HG03342 (cell line): ENCODE data around the gene ZC3H11A.
"Not testable (repeated sequence)": the region's sequence is repeated elsewhere in the genome, so short reads cannot be mapped to it uniquely, and the experiment has no call there.

Experiments used
- ATAC-seq: cut with Tn5 transposase; IDR thresholded peaks from one replicate; pipeline ENCODE4 v1.9.1; 2021; ENCODE audit warnings: mild to moderate bottlenecking, moderate library complexity; ENCODE audit not compliant: unreplicated experiment

ZC3H11A gene

DNA sequence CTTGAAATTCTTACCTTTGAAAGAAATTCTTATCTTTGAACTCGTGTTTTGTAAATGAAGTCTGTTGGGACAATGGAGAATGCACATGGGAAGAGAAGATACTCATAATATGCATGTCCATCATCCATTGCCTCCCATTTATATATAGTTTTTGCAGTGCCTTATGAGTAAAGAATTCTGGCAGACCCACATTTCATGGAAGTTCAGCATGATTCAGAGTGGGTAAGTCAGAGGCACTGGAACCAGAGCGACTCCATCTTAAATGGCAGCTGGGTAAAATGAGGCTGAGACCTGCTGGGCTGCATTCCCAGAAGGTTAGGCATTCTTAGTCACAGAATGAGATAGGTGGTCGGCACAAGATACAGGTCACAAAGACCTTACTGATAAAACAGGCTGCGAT, 16.6 kb upstream of the ZC3H11A start:
- no peak for ATAC-seq

DNA sequence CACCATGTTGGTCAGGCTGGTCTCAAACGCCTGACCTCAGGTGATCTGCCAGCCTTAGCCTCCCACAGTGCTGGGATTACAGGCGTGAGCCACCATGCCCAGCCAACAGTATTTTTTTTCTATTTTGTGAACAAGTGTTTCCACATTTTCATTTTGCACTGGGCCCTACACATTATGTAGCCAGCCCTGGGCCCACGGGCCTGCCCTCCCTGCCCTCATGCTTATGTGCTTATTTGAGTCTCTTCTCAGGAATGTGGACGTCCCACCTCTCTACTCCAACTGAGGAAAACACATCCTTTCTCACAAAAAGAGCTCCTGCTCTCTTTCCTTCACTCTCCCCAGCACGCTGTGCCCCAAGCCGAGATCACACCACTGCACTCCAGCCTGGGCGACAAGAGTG, 13.5 kb upstream of the ZC3H11A start:
- ATAC-seq, result no peak

DNA sequence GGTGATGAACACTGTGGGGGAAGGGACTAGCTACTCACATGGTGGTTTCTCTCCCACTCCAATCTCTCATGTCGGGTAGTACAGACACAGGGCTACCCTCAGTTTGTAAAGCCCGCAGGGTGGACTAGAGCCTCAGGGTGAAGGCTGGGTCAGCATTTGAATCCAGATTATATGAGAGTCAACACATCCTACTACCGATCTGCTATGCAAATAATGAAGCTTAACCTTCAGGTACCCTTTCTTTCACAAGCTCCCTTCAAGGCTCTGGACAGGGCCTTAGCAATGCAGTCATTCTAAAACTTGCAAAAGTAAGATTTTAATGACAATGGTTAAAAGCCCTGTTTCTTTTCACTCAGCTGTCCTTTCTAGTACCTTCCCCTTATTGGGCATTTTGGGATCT, 5.5 kb upstream of the ZC3H11A start:
- no peak for ATAC-seq

DNA sequence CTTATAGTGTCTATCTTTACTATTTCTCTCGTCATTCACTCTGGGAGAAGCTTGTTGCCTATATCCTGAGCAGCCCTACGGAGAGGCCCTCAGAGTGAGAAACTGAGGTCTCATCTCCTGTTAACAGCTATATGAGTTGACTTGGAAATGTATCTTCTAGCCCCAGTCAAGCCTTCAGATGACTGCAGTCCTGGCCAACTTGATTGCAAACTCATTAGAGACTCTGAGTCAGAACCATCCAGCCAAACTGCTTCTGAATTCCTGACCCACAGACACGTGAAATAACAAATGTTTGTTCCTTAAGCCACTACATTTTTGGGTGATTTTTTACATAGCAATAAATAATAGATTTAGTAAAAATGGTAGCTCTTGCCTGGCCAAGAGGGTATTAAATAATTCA, 3.9 kb upstream of the ZC3H11A start:
- ATAC-seq, result no peak

DNA sequence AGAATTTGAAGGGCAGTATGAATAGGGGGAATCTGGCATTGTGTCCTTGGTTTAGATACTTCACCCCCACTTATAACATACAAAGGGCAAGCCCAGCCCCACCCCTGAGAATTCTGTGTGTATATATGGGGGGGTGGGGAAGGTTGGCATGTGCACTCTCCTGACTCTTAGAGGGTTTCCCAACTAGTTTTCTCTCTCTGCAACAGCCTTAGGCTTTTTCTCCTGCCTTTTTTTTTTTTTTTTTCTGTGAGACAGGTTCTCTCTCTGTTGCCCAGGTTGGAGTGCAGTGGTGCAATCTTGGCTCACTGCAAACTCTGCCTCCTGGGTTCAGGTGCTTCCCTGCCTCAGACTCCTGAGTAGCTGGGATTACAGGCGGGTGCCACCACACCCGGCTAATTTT, 2.9 kb upstream of the ZC3H11A start:
- no peak for ATAC-seq

DNA sequence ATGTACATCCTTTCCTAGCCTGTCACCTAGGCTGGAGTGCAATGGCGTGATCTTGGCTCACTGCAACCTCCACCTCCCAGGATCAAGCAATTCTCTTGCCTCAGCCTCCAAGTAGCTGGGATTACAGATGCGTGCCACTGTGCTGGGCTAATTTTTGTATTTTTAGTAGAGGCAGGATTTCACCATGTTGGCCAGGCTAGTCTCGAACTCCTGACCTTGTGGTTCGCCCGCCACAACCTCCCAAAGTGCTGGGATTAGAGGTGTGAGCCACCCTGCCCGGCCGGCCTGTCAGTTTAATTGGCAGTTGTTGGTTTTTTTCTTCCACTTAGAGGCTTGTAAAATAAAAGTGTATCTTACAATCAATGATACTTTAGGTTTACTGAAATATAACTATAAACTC, 1.9 kb upstream of the ZC3H11A start:
- ATAC-seq, result not testable (repeated sequence)

DNA sequence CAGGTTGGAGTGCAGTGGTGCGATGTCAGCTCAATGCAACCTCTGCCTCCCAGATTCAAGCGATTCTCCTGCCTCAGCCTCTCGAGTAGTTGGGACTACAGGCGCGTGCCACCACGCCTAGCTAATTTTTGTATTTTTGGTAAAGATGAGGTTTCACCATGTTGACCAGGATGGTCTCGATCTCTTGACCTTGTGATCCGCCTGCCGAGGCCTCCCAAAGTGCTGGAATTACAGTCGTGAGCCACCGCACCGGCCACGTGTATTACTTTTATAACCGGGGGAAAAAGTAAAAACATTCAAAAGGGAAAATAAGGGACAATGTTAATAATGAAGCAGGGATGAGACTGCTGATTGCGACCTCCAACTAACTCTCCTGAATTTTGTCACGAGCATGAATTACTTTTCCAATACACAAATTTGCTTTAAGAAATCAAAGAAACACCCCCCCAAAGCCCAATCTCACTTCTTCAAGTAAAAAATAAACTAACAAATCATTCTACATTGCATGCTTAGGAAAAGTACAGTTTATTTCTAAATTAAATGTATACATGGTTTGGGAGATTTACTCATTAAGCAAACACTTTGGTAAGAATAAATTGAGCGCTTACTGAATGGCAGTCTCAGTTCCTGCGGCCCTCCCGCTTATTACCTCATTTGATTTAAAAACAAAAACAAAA, 521 bp upstream of the ZC3H11A start:
- ATAC-seq, result no peak

DNA sequence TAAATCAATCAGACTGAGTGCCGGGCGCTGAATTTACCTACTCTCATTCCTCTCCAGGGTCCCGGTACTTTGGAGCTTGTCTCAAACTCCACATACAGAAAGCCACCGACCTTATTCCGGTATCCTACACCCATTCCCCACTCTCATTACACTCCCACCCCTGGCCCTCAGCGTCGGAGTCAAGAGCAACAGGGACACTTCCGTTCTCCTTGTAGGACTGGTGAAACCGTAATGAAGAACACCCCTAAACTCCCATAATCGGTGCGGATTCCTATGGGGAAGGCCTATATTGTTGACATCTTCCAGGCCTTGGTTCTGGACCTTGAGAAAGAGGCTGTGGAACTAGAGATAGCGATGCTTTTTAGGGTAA, 798 bp downstream of the ZC3H11A start:
- peak; percentile 27 for ATAC-seq

DNA sequence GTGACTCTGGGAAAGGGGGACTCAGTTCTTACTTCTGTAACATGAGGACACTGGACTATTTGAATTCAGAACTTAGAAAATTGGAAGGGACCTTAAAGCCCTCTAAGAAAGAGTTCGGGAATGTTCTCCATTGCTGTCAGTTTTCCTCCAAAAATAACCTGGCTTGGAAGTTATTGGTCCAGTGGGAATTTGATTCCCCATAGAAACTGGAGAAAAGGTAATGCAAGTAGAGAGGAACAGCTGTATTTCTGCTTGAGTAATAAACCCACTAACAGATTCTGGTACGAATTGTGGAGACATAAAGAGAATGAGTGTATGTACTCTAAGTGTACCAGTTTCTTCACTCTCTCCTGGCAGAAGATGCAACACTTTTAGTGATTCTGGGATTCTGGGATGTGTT, 1.8 kb downstream of the ZC3H11A start:
- no peak for ATAC-seq

DNA sequence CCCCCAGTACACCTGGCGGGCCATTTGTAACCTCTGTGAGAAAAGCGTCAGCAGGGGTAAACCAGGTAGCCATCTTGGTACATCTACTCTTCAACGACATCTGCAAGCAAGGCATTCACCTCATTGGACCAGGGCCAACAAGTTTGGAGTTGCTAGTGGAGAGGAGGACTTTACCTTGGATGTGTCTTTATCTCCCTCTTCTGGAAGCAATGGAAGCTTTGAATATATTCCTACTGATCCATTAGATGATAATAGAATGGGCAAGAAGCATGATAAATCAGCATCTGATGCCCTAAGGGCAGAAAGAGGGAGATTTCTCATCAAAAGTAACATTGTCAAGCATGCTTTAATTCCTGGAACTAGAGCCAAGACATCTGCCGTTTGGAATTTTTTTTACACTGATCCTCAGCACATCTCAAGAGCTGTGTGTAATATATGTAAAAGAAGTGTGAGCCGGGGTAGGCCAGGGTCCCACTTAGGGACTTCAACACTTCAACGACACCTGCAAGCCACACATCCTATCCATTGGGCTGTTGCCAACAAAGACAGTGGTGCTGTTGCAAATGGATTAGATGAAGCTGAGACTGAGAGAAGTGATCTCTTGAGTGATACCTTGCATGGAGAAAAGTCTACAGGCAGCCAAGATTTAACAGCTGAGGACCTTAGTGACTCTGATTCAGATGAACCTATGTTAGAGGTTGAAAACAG, 2.7 kb downstream of the ZC3H11A start:
- no peak for ATAC-seq

DNA sequence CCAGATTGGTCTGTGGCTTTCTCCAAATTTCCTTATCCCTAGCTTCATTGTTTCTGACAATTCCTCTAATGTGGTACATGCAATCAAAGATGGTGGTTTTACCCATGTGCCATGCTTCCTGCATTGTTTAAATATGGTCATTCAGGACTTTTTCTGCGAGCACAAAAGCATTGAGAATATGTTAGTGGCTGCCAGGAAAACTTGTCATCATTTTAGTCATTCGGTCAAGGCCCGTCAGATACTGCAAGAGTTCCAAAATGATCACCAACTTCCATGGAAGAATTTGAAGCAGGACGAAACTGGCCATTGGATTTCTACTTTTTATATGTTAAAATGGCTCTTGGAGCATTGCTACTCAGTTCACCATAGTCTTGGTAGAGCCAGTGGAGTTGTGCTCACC, 3.7 kb downstream of the ZC3H11A start:
- no peak for ATAC-seq

DNA sequence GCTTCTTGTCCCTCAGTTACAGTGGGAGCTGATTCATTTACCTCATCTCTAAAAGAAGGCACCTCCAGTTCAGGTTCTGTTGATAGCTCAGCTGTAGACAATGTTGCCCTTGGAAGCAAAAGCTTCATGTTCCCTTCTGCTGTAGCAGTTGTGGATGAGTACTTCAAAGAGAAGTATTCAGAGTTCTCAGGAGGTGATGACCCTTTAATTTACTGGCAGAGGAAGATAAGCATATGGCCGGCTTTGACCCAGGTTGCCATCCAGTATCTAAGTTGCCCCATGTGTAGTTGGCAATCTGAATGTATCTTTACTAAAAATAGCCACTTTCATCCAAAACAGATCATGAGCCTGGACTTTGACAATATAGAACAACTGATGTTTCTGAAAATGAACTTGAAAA, 4.5 kb downstream of the ZC3H11A start:
- ATAC-seq, result no peak

DNA sequence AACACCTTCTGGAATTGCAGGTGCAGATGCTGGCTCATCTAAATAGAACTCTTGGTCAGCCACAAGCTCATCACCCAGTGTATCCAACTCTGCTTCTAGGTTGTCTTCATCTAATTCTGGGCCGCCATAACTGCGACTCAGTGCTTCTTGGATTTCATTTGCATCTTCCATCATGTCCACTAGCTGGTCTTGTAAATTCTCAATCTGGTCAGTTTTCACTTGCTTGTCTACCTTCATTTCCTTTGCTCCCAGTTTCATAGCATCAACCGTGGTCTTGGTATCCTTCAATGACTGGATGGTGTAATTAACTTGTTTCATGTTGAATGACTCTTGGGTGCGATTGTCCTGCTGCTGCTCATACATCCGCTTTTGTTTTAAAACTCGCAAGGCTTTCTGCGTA, 10.3 kb downstream of the ZC3H11A start:
- no peak for ATAC-seq

DNA sequence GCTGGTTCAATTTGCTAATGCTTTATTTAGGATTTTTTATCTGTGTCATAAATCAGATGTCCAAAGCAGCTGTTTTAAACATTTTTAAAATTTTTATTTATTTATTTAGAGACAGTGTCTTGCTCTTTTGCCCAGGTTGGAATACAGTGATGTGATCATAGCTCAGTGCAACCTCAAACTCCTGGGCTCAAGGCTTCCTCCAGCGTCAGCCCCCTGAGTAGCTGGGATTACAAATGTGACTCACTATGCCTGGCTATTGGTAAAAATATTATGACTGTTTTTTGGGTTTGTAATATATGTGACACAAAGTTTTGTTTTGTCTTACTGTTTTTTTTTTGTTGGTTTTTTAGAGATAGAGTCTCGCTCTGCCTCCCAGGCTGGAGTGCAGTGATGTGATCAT, 11.8 kb downstream of the ZC3H11A start:
- ATAC-seq, result no peak

DNA sequence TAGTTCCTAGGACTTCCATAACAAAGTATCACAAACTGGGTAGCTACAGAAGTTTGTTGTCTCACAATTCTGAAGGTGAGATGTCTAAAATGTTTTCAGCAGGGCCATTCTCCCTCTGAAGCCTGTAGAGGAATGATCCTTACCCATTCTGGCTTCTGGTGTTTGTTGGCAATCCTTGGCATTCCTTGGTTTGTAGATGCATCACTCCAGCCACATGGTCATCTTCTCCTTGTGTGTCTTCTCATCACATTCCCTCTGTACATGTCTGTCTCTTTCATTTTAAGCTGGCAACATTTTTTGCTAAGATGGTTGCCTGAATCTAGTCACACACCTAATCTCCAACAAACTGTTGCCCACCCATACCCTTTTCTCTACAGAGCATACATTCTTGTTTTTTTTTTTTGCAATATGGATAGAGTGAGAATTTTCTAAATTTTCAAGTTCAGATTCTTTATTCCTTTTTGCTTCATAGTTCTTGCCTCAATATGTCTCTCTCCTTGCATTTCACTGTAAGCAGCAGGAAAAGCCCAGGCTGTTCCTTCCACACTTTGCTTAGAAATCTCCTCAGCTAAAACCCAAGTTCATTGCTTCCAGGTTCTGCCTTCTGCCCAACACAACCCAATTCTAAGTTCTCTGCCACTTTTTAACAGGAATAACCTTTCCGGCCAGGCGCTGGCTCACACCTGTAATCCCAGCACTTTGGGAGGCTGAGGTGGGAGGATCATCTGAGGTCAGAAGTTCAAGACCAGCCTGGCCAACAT, 18.3 kb downstream of the ZC3H11A start:
- no peak for ATAC-seq

DNA sequence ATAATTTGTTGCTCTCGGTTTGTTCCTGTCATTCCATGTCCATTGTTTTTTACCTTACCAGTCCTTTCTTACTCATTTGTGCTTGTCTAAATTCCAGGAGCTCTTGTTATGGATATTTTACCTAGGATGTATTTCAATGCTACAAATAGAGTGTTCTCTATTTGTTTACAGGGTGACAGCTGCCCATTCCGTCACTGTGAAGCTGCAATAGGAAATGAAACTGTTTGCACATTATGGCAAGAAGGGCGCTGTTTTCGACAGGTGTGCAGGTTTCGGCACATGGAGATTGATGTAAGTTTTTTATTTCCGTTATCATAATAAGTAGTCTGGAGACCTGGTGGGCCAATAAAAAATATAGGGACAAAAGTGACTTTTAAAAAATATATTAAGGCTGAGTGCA, 23.0 kb downstream of the ZC3H11A start:
- no peak for ATAC-seq

DNA sequence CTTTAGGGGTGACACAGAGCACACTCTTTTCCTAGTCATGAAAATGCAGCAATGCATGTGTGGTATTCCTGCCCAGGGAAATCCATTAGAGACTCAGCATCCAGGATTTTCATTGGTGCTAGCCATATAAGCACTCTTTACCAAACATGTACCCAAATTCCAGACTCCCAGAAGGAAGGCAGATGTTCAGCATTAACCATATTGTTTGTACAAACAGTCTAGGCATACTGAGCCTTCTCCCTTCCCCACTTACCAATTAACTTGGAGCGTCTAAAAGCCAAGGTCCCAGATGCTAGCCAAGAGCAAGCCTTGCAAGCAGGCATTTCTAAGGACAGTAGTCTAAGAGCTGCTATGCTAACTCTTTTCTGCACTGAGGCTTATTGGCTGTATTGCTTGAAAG, 27.9 kb downstream of the ZC3H11A start:
- no peak for ATAC-seq

DNA sequence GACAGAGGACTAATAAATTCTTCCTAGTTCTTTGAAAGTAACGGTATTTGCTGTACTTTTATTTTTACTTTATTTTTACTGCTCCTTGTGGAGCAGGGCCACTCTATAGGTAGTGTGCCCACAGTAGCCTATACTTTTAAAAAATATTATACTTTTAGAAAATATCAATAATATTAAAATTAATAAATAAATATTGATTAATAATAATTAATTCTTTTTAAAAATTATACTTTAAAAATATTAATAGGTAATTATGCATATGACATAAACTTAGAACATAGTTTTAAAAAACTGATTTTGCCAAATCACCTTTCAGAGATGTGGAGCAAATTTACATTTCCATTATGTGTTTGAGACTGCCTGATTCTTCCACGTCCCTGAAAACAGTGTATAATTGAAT, 30.8 kb downstream of the ZC3H11A start:
- no peak for ATAC-seq

DNA sequence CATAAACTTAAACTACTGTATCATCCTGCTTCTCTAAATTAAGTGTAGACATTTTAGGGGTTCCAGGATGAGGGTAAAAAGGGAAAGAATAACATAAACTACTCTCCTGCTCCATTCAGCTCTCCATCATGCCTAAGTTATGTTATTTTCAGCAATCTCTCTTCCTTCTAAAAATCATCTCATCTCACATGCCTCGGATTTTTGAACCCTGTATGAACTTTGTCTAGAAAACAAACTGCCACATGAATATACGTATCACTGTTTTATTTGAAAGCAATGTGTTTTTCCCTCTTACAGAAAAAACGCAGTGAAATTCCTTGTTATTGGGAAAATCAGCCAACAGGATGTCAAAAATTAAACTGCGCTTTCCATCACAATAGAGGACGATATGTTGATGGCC, 32.6 kb downstream of the ZC3H11A start:
- no peak for ATAC-seq

DNA sequence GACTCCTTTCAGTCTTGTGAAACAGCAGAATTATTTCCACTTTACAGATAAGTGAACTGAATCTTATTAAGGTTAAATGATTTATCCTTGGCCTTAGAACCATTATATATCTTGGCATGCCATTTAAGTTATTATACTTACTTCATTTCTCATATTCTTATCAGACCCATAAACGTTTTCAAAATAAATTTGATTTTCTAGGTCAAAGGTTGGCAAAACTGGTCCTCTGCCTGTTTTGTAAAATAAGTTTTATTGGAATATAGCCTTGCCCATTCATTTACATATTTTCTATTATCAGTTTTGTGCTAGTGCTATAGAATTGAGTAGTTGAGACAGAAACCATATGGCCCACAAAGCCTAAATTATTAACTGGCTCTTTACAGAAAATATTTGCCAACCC, 33.1 kb downstream of the ZC3H11A start:
- ATAC-seq, result no peak

DNA sequence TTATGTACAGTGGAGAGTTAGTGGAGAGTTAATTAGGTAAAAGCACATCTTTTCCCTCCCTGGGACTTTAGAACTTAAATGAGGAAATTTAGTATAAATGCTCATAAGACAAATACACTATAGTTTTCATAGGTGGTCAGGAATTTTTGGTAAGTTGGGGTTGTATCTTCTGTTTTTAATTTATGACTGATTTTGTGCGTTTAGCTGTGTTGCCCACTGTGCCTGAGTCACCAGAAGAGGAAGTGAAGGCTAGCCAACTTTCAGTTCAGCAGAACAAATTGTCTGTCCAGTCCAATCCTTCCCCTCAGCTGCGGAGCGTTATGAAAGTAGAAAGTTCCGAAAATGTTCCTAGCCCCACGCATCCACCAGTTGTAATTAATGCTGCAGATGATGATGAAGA, 33.8 kb downstream of the ZC3H11A start:
- not testable (repeated sequence) for ATAC-seq

DNA sequence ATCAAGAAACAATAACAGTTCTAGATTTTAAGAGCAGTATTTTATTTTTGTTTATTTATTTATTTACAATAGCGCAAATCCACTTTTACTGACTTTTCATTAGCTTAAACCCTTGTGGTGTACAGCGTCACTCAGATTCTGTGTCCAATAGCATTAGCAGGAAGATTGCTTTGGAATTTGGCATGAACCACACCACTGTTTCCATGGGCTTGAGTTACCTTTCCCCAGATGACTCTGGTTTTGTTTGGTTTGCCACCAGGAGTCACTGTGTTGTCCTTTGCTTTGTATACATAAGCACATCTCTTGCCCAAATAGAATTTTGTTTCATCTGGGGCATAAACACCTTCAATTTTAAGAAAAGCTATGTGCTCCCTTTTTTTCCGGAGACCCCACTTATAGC, 40.1 kb downstream of the ZC3H11A start:
- ATAC-seq, result no peak
